Measurements from ENCODE around the gene PXT1.
A peak's percentile ranks its signal among the peaks of the same experiment; 100 is the strongest.
"Not testable (repeated sequence)": the region's sequence is repeated elsewhere in the genome, so short reads cannot be mapped to it uniquely, and the experiment has no call there.

PXT1 gene

DNA sequence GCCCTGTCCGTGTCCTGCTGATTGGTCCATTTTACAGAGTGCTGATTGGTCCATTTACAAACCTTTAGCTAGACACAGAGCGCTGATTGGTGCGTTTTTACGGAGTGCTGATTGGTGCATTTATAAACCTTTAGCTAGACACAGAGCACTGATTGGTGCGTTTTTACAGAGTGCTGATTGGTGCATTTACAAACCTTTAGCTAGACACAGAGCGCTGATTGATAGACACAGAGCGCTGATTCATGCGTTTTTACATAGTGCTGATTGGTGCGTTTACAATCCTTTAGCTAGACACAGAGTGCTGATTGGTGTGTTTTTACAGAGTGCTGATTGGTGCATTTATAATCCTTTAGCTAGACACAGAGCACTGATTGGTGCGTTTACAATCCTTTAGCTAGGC is 6.5 kb upstream of the PXT1 start:
- DNase-seq; in situ Hi-C loops (cut with MboI; ENCODE audit: low pct_unique_long_range_greater_than_20kb, low sequenced_read_pairs): not testable (repeated sequence)

GRCh38 chr6:36445621-36446020 is 3.0 kb upstream of the PXT1 start:
- in situ Hi-C loops (cut with MboI; ENCODE audit: low pct_unique_long_range_greater_than_20kb, low sequenced_read_pairs) = no loop called here
- no peak for DNase-seq

- in situ Hi-C loops (cut with MboI; ENCODE audit: low pct_unique_long_range_greater_than_20kb, low sequenced_read_pairs) = no loop called here
- no peak for DNase-seq
These were observed 1.8 kb upstream of the PXT1 start for GRCh38 chr6:36444470-36444869.

- peak; percentile 56 for DNase-seq
- in situ Hi-C loops (cut with MboI; ENCODE audit: low pct_unique_long_range_greater_than_20kb, low sequenced_read_pairs) = no loop called here
These were observed 1.1 kb upstream of the PXT1 start for GRCh38 chr6:36443471-36444428.

DNA sequence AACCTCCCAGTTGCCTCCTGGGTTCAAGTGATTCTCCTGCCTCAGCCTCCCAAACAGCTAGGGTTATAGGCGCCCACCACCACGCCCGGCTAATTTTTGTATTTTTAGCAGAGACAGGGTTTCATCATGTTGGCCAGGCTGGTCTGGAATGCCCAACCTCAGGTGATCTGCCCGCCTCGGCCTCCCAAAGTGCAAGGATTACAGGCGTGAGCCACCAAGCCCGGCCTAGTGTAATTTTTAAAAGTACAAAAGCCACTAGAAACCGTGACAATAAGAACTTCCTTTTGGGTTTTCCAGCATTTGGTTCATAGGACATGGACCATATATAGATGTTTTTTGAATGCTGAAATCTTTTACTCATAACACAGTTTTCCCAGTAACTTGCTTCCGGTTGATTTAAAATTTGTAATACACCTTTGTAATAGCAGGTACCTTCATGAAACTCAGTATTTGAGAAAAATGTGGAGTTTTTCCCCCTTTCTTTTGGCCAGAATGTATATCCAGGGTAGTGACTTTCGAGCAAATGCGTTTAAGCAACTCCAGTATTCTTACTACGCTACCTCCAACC is 467 bp downstream of the PXT1 start:
- in situ Hi-C loops (cut with MboI; ENCODE audit: low pct_unique_long_range_greater_than_20kb, low sequenced_read_pairs) = no loop called here
- DNase-seq = no peak

- peak; percentile 92 for DNase-seq
- in situ Hi-C loops (cut with MboI; ENCODE audit: low pct_unique_long_range_greater_than_20kb, low sequenced_read_pairs) = no loop called here
These were observed 1.3 kb downstream of the PXT1 start for GRCh38 chr6:36441307-36441894.

GRCh38 chr6:36436466-36436865 is 6.2 kb downstream of the PXT1 start:
- no peak for DNase-seq

GRCh38 chr6:36432151-36432671 is 10.4 kb downstream of the PXT1 start:
- no peak for DNase-seq
- in situ Hi-C loops (cut with MboI; ENCODE audit: low pct_unique_long_range_greater_than_20kb, low sequenced_read_pairs) = no loop called here

More at GRCh38 chr6:36436466-36436865, 6.2 kb downstream of the PXT1 start:
- in situ Hi-C loops (cut with MboI; ENCODE audit: low pct_unique_long_range_greater_than_20kb, low sequenced_read_pairs) = no loop called here

DNA sequence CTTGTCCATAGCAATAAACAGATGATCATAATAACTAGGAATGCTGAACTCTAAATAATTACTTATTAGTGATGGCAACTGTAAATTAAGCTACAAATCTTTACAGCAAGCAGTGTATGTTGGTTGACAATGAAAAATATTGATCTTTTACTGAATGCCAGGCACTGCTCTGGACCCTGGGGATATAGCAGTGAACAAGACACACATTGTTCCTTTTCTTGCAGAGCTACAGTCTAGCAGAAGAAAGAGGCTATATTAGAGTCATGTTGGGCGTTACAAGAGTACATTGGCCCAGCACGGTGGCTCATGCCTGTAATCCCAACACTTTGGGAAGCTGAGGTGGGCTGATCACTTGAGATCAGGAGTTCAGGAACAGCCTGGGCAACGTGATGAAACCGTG is 11.5 kb downstream of the PXT1 start:
- in situ Hi-C loops (cut with MboI; ENCODE audit: low pct_unique_long_range_greater_than_20kb, low sequenced_read_pairs) = no loop called here
- no peak for DNase-seq

GRCh38 chr6:36430351-36430750 is 12.3 kb downstream of the PXT1 start:
- in situ Hi-C loops (cut with MboI; ENCODE audit: low pct_unique_long_range_greater_than_20kb, low sequenced_read_pairs) = no loop called here
- no peak for DNase-seq

- in situ Hi-C loops (cut with MboI; ENCODE audit: low pct_unique_long_range_greater_than_20kb, low sequenced_read_pairs) = no loop called here
These were observed 13.7 kb downstream of the PXT1 start for GRCh38 chr6:36428911-36429310.

DNA sequence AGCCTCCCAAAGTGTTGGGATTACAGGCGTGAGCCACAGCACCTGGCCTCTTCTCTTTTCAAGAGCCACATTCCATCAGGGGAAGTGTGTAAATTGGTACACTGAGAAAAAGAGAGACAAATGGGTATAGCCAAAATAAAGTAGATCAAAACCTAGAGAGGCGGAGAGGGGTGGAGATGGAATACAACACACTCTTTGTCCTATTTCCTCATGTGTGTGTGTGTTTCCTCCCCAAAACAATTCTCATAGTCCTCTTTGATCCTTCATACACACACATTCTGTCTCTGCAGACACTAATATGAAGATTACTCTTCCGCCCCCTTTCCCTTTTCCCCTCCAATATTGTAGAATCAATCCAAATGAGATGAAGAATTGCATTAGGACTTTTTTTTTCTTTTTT is 16.0 kb downstream of the PXT1 start:
- in situ Hi-C loops (cut with MboI; ENCODE audit: low pct_unique_long_range_greater_than_20kb, low sequenced_read_pairs) = no loop called here
- no peak for DNase-seq

More at GRCh38 chr6:36428911-36429310, 13.7 kb downstream of the PXT1 start:
- no peak for DNase-seq

DNA sequence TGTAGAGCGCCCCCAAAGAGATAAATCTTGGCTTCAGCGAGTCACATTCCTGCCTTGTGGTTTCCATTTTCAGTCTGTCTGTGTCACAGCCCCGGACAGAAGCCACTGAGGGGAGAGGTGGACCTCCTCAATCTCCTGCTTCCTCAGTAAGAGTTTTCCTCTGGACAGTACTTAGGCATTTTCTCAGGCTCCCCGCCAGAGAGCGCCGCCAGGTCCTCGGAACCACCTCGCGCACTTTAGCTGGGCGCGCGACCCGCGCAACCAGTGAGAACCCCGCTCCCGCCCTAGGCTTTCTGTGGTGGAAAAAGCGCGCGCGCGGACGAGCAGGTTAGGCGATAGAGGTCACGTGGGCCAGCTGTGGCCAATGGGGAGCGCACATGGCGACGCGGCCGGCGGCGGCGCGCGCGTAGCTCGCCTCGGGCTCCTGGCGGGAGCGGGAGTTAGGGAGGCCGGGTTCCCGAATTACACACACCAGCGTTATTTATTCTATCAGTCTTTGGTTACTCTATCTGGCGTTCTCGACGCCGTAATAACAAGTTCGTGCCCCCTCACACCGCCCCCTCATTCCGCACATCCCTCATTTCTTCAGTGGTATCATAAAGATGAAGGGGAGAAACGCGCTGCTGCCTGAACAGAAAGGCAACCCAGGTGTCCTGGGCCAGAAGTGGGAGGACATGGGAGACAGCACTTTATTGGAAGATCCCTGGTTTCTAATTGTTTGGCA is 19.4 kb downstream of the PXT1 start:
- in situ Hi-C loops (cut with MboI; ENCODE audit: low pct_unique_long_range_greater_than_20kb, low sequenced_read_pairs) = no loop called here

GRCh38 chr6:36422714-36423100 is 19.9 kb downstream of the PXT1 start:
- in situ Hi-C loops (cut with MboI; ENCODE audit: low pct_unique_long_range_greater_than_20kb, low sequenced_read_pairs) = no loop called here
- no peak for DNase-seq

More for the DNA sequence above, 19.4 kb downstream of the PXT1 start:
- peak; percentile 98 for DNase-seq

GRCh38 chr6:36419310-36419709 is 23.3 kb downstream of the PXT1 start:
- in situ Hi-C loops (cut with MboI; ENCODE audit: low pct_unique_long_range_greater_than_20kb, low sequenced_read_pairs) = no loop called here
- DNase-seq = no peak

- no peak for DNase-seq
- in situ Hi-C loops (cut with MboI; ENCODE audit: low pct_unique_long_range_greater_than_20kb, low sequenced_read_pairs) = no loop called here
These were observed 24.1 kb downstream of the PXT1 start for GRCh38 chr6:36418558-36418957.

- in situ Hi-C loops (cut with MboI; ENCODE audit: low pct_unique_long_range_greater_than_20kb, low sequenced_read_pairs) = no loop called here
- no peak for DNase-seq
These were observed 28.2 kb downstream of the PXT1 start for GRCh38 chr6:36414481-36414880.

GRCh38 chr6:36413489-36414480 is 28.9 kb downstream of the PXT1 start:
- no peak for DNase-seq
- in situ Hi-C loops (cut with MboI; ENCODE audit: low pct_unique_long_range_greater_than_20kb, low sequenced_read_pairs) = no loop called here
